Progenitor cell of endocrine pancreas (in vitro differentiated cells): ENCODE measurements around the gene FRMD4A. TPM values are rescaled to one million over a fixed set of nuclear protein-coding genes. Genes with fewer than 3 reads are reported as not detected.

ENCODE experiments used
- DNase-seq: peaks from one replicate; pipeline ENCODE4 v3.0.0; 2021; ENCODE audit warnings: low spot score; ENCODE audit not compliant: unreplicated experiment
- H3K27ac Mint-ChIP-seq: 2 replicates; pipeline ENCODE4 v1.8.0; 2021; ENCODE audit warnings: mild to moderate bottlenecking, moderate library complexity, mixed read lengths
- H3K27me3 Mint-ChIP-seq: 2 replicates; pipeline ENCODE4 v1.8.0; 2021; ENCODE audit warnings: mixed read lengths
- H3K36me3 Mint-ChIP-seq: 2 replicates; pipeline ENCODE4 v1.8.0; 2022; ENCODE audit warnings: mixed read lengths; ENCODE audit not compliant: insufficient read depth
- H3K4me1 Mint-ChIP-seq: 2 replicates; pipeline ENCODE4 v1.8.0; 2021; ENCODE audit warnings: low read depth, mixed read lengths
- H3K4me3 Mint-ChIP-seq: 2 replicates; pipeline ENCODE4 v1.8.0; 2021; ENCODE audit warnings: low read depth, mild to moderate bottlenecking, moderate library complexity, mixed read lengths
- H3K9me3 Mint-ChIP-seq: 2 replicates; pipeline ENCODE4 v1.8.0; 2021; ENCODE audit warnings: low read depth, mixed read lengths
- CTCF ChIP-seq: fragments of 200-600 bp; sonication (generic); IDR thresholded peaks from one replicate; pipeline ENCODE4 v1.5.0; 2021; ENCODE audit warnings: antibody characterized with exemption, mild to moderate bottlenecking; ENCODE audit not compliant: unreplicated experiment
- total RNA-seq: library from RNA; stranded (reverse); gene quantifications from 2 replicates; pipeline ENCODE4 v1.2.1, GENCODE V29; 2021

Gene FRMD4A
- total RNA-seq, 1 donor from 2014 or later: 42.2 TPM

DNA sequence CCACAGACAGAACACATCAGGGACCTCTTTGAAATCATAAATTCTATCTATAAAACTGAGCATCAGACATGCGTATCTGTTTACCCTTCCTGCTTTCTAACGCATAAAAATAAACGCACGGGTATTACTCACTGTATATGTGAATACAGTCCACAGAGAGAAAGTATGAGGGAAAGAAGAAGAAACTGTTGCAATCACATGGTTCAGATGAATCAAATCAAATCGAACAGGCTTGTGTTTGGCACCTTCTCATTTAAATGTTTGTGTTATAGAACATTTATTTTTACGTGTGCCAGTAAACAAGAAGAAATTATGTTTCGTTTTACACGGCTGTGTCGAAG, 322.0 kb downstream of the FRMD4A start:
- Mint-ChIP-seq H3K4me3 (no peak overlapping the region), H3K36me3 (no peaks in the 10 kb centered on the region), H3K4me1 (peaks cover 16% of the 10 kb centered on the region), H3K27ac (no peak overlapping the region), H3K9me3 (no peaks in the 10 kb centered on the region), H3K27me3 (peaks cover 50% of the 10 kb centered on the region)
- no peak for TF ChIP-seq CTCF
- no peak for DNase-seq

GRCh38 chr10:14004536-14004935, 326.2 kb downstream of the FRMD4A start:
- Mint-ChIP-seq H3K9me3 (no peaks in the 10 kb centered on the region), H3K4me1 (peaks cover 7% of the 10 kb centered on the region), H3K27ac (no peak overlapping the region), H3K4me3 (no peak overlapping the region), H3K27me3 (peaks cover 32% of the 10 kb centered on the region), H3K36me3 (no peaks in the 10 kb centered on the region)
- no peak for DNase-seq
- TF ChIP-seq CTCF: no peak

GRCh38 chr10:14003517-14004184, 327.1 kb downstream of the FRMD4A start:
- no peak for TF ChIP-seq CTCF
- H3K27ac Mint-ChIP-seq: no peak overlapping the region
- H3K9me3 Mint-ChIP-seq: no peaks in the 10 kb centered on the region
- peaks cover 4% of the 10 kb centered on the region for H3K4me1 Mint-ChIP-seq
- no peaks in the 10 kb centered on the region for H3K36me3 Mint-ChIP-seq
- DNase-seq: no peak
- no peak overlapping the region for H3K4me3 Mint-ChIP-seq
- peaks cover 31% of the 10 kb centered on the region for H3K27me3 Mint-ChIP-seq

DNA sequence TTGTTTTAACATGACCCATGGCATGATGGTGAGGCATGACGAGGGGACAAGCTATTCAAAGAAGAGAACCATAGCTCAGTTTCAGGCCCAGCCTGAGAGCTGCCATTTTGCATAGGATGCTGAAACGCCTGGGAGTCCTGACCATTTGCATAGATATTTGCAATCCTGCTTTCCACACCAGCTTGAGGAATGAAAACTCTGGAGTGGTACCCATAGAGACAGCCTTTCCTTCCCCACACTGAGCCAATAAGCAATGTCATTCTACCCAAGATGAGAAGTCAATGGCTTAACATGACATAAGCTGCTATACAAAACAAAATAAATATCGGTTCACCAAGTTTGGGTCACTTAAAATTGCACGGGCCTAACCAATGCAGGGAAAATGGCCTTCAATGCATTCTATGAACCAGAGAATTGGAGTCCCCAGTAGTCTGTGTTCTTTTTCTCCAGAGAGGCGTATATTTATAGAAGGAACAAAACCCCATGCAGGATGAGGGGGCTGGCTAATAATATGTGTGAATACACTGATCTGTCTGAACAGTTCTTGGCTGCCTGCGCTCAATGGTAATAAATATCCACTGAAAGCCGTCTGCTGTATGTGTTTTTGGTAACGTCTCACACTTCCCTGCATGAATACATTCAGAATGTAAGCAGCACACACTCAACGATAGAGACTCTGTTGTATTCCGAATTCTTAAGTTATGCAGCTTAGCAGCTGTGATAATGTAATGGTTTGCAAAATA, 329.3 kb downstream of the FRMD4A start:
- H3K4me1 Mint-ChIP-seq: no peaks in the 10 kb centered on the region
- H3K9me3 Mint-ChIP-seq: no peaks in the 10 kb centered on the region
- DNase-seq: no peak
- H3K36me3 Mint-ChIP-seq: no peaks in the 10 kb centered on the region
- no peak overlapping the region for H3K4me3 Mint-ChIP-seq
- H3K27me3 Mint-ChIP-seq: peaks cover 23% of the 10 kb centered on the region
- no peak overlapping the region for H3K27ac Mint-ChIP-seq
- no peak for TF ChIP-seq CTCF

DNA sequence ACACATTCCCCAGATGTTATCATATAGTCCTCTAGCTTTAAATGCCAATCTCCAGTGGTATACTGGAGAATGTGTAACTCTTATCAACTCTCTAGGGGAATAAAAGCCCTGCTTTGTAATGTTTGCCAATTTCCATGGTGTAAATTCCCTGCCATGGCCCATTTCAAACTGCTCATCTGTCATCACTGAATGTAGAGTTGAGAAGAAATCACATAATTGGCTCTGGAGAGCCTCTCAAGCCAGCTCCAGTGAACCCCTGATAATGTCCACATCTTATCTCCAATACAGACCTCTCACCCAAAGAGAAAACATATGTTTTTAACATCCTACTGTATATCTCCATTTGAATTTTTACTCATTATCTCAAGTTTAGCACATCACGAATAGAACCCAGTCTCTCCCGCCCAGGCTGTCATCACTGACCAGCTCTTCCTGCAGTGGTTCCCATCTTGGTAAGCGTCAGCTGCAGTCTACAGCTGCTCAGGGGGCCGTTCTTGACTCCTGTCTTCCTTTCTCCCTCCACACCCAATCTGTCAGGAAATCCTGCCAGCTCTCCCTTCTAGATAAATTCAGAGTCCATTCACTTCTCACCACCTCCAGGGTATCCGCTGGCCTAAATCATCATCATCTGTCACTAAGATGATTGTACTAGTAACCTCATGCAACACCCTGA, 332.4 kb downstream of the FRMD4A start:
- no peaks in the 10 kb centered on the region for H3K36me3 Mint-ChIP-seq
- TF ChIP-seq CTCF: no peak
- peaks cover 19% of the 10 kb centered on the region for H3K27me3 Mint-ChIP-seq
- H3K9me3 Mint-ChIP-seq: no peaks in the 10 kb centered on the region
- no peak overlapping the region for H3K4me3 Mint-ChIP-seq
- H3K4me1 Mint-ChIP-seq: no peaks in the 10 kb centered on the region
- H3K27ac Mint-ChIP-seq: no peak overlapping the region
- DNase-seq: no peak
